T-cell (primary cell): Measurements from ENCODE around the gene C1orf174. TPM values are rescaled to one million over a fixed set of nuclear protein-coding genes. Genes with fewer than 3 reads are reported as not detected.

Experiments
- ATAC-seq, 4 experiments: fragments of 200-7000 bp in 3 of 4; fragments of 150-1000 bp in 1 of 4; cut with Tn5 transposase; replicated peaks in 1 of 4; 1 replicate in 3 of 4; 2 replicates in 1 of 4; pipeline ENCODE4 v1.10.0; 2021; ENCODE audit warnings: moderate library complexity in 3 of 4, mild to moderate bottlenecking in 2 of 4, moderate number of reproducible peaks in 1 of 4
- CTCF ChIA-PET, 2 donors: fragments of 300-600 bp; sonication (Branson Sonifier 250); formaldehyde crosslinking; loops; one replicate each; lab custom pipeline; 2022; ENCODE audit warnings: antibody characterized with exemption in 2 of 2; lab: Charles Lee
- POLR2A ChIA-PET, 2 donors: fragments of 300-600 bp; sonication (Branson Sonifier 250); formaldehyde crosslinking; loops; one replicate each; lab custom pipeline; 2022; ENCODE audit warnings: antibody characterized with exemption in 2 of 2; lab: Charles Lee
- DNase-seq, 35 experiments: peaks; one replicate each; pipeline versions ENCODE4 v3.0.0 to v3.0.0-alpha.2; 2013 to 2023
- H3K27ac ChIP-seq: one replicate; pipeline ENCODE4 v1.5.1; 2013; ENCODE audit warnings: low read length
- H3K27me3 ChIP-seq, 2 experiments: replicated peaks in 1 of 2; 1 replicate in 1 of 2; 2 replicates in 1 of 2; pipeline versions ENCODE4 v1.6.1 to v1.7.0; 2013; ENCODE audit warnings: low read length in 1 of 2, mixed read lengths in 1 of 2; ENCODE audit not compliant: control insufficient read depth in 2 of 2, insufficient read depth in 2 of 2; ENCODE audit errors: extremely low read depth in 1 of 2
- H3K36me3 ChIP-seq, 2 donors: 1 replicate in 1 of 2; 2 replicates in 1 of 2; pipeline versions ENCODE4 v1.6.1 to v1.7.0; 2013; ENCODE audit warnings: low read length in 1 of 2; ENCODE audit not compliant: control insufficient read depth in 2 of 2, insufficient read depth in 1 of 2; ENCODE audit errors: extremely low read depth in 1 of 2
- H3K4me1 ChIP-seq, 2 experiments: 1 replicate in 1 of 2; 2 replicates in 1 of 2; pipeline versions ENCODE4 v1.6.1 to v1.7.0; 2013; ENCODE audit warnings: low read length in 2 of 2, mixed read lengths in 1 of 2; ENCODE audit not compliant: insufficient read depth in 2 of 2, control insufficient read depth in 1 of 2; ENCODE audit errors: extremely low read depth in 1 of 2
- H3K4me3 ChIP-seq, 2 donors: 1 replicate in 1 of 2; 2 replicates in 1 of 2; pipeline versions ENCODE4 v1.5.1 to v1.7.0; 2013; ENCODE audit warnings: mild to moderate bottlenecking in 2 of 2, low read length in 1 of 2, moderate library complexity in 1 of 2; ENCODE audit not compliant: control insufficient read depth in 1 of 2; ENCODE audit errors: extremely low read depth in 1 of 2
- H3K9me3 ChIP-seq: 2 replicates; pipeline ENCODE4 v1.7.0; 2013
- H3K27ac Mint-ChIP-seq, 2 donors: one replicate each; pipeline ENCODE4 v1.8.0; 2020 to 2021; ENCODE audit warnings: mild to moderate bottlenecking in 2 of 2, mixed read lengths in 2 of 2
- H3K27me3 Mint-ChIP-seq, 2 donors: one replicate each; pipeline ENCODE4 v1.8.0; 2021 to 2022; ENCODE audit warnings: mixed read lengths in 2 of 2
- H3K36me3 Mint-ChIP-seq: one replicate; pipeline ENCODE4 v1.8.0; 2021; ENCODE audit warnings: mixed read lengths
- H3K4me1 Mint-ChIP-seq, 3 donors: one replicate each; pipeline ENCODE4 v1.8.0; 2020 to 2022; ENCODE audit warnings: mixed read lengths in 3 of 3, mild to moderate bottlenecking in 1 of 3
- H3K4me3 Mint-ChIP-seq, 3 donors: one replicate each; pipeline ENCODE4 v1.8.0; 2020 to 2022; ENCODE audit warnings: mild to moderate bottlenecking in 3 of 3, mixed read lengths in 3 of 3, moderate library complexity in 3 of 3
- H3K9me3 Mint-ChIP-seq, 3 donors: one replicate each; pipeline ENCODE4 v1.8.0; 2020 to 2022; ENCODE audit warnings: mixed read lengths in 3 of 3
- WGBS: methylation state at CpG from one replicate; pipeline ENCODE4 v1.1.5; 2013; ENCODE audit warnings: missing lambda C conversion rate; ENCODE audit not compliant: insufficient coverage; 5-methylcytosine and 5-hydroxymethylcytosine counted together
- total RNA-seq, 35 experiments: library from RNA in 6 of 35; stranded (reverse) in 6 of 35; fragments of 120-200 nt in 1 of 35; gene quantifications; one replicate each; pipeline versions ENCODE4 v1.2.1 to v1.2.4 and lab custom pipeline; 2013 to 2026

Gene C1orf174
- total RNA-seq (10 to 100 TPM; 15.7 to 34.7 (median 33.4) TPM), total RNA-seq (lab: John Stamatoyannopoulos, UW) (21.1 to 79.2 (median 33.6) reads per million in 29 experiments)
- 28.5 TPM for total RNA-seq (2013)

- POLR2A ChIA-PET, result interaction anchor here in 1 of 2 donors (0.5 kb wide), 1 partner anchor 45 kb away, joined by 3 read pairs; no protein-coding TSS in a partner anchor
- peaks cover 54 to 59% (median 55%) of the 10 kb centered on the region in 3 donors for H3K4me1 Mint-ChIP-seq
- peaks cover 4 to 9% (median 7%) of the 10 kb centered on the region in 3 donors for H3K9me3 Mint-ChIP-seq
- ATAC-seq (peak; percentile 83 to 85 (median 84)), DNase-seq (peak; percentile 87 to 99 (median 96))
- Histone ChIP-seq H3K27ac (peak within 1 kb of the TSS; percentile 89), H3K27me3 (no peaks in the 10 kb centered on the region), H3K9me3 (no peaks in the 10 kb centered on the region), H3K36me3 (peaks cover 0 to 5% of the 10 kb centered on the region in 2 donors), H3K4me1 (peaks cover 17 to 52% of the 10 kb centered on the region in 2 experiments), H3K4me3 (peak within 1 kb of the TSS; percentile 69 to 82)
- CTCF ChIA-PET, result interaction anchor here in 1 of 2 donors (1.0 to 1.5 kb wide), 2 partner anchors 10 to 43 kb away, joined by 3 to 4 read pairs; partner anchors contain the start of gene DFFB
- H3K27me3 Mint-ChIP-seq, result no peaks in the 10 kb centered on the region
- H3K36me3 Mint-ChIP-seq, result peaks cover 28% of the 10 kb centered on the region
- WGBS, result under 1% methylated on average over 35 of the region's 58 CpGs
- H3K27ac Mint-ChIP-seq, result peak within 1 kb of the TSS; percentile 92 to 98
- H3K4me3 Mint-ChIP-seq, result peak within 1 kb of the TSS; percentile 86 to 92 (median 91)
Observed at GRCh38 chr1:3900150-3900968, at the start of gene C1orf174. TSS of gene C1orf174 (minus strand) at chr1:3900272. CDS start at chr1:3900186, 86 bp downstream.

GRCh38 chr1:3948344-3948743, 48.3 kb upstream of the C1orf174 start:
- Histone ChIP-seq H3K36me3 (no peaks in the 10 kb centered on the region), H3K27ac (no peak overlapping the region), H3K4me1 (no peaks in the 10 kb centered on the region), H3K27me3 (peaks cover 0 to 39% of the 10 kb centered on the region in 2 experiments), H3K9me3 (no peaks in the 10 kb centered on the region), H3K4me3 (no peak overlapping the region)
- Mint-ChIP-seq H3K4me3 (no peak overlapping the region), H3K27ac (no peak overlapping the region), H3K36me3 (no peaks in the 10 kb centered on the region), H3K9me3 (no peaks in the 10 kb centered on the region), H3K27me3 (peaks cover 21 to 55% of the 10 kb centered on the region in 2 donors), H3K4me1 (no peaks in the 10 kb centered on the region)
- ChIA-PET POLR2A (no interaction called here), CTCF (no interaction called here)
- ATAC-seq (no peak), DNase-seq (no peak)
- 87% methylated on average over 9 of the region's 9 CpGs for WGBS

GRCh38 chr1:3945916-3946840, 46.1 kb upstream of the C1orf174 start:
- H3K27ac Mint-ChIP-seq, result no peak overlapping the region
- peaks cover 18 to 41% of the 10 kb centered on the region in 2 donors for H3K27me3 Mint-ChIP-seq
- Histone ChIP-seq H3K27ac (no peak overlapping the region), H3K9me3 (no peaks in the 10 kb centered on the region), H3K27me3 (peaks cover 0 to 36% of the 10 kb centered on the region in 2 experiments), H3K4me1 (no peaks in the 10 kb centered on the region), H3K4me3 (no peak overlapping the region), H3K36me3 (no peaks in the 10 kb centered on the region)
- H3K4me1 Mint-ChIP-seq, result no peaks in the 10 kb centered on the region
- ChIA-PET POLR2A (no interaction called here), CTCF (no interaction called here)
- 87% methylated on average over 19 of the region's 22 CpGs for WGBS
- DNase-seq (no peak), ATAC-seq (no peak)
- no peaks in the 10 kb centered on the region for H3K9me3 Mint-ChIP-seq
- H3K36me3 Mint-ChIP-seq, result no peaks in the 10 kb centered on the region
- H3K4me3 Mint-ChIP-seq, result no peak overlapping the region

GRCh38 chr1:3945222-3945621, 45.1 kb upstream of the C1orf174 start:
- ChIA-PET CTCF (no interaction called here), POLR2A (no interaction called here)
- Histone ChIP-seq H3K4me3 (no peak overlapping the region), H3K36me3 (no peaks in the 10 kb centered on the region), H3K4me1 (no peaks in the 10 kb centered on the region), H3K27me3 (peaks cover 0 to 41% of the 10 kb centered on the region in 2 experiments), H3K9me3 (no peaks in the 10 kb centered on the region), H3K27ac (no peak overlapping the region)
- H3K36me3 Mint-ChIP-seq, result no peaks in the 10 kb centered on the region
- WGBS, result 76% methylated on average over 10 of the region's 12 CpGs
- H3K9me3 Mint-ChIP-seq, result no peaks in the 10 kb centered on the region
- H3K4me3 Mint-ChIP-seq, result no peak overlapping the region
- no peak overlapping the region for H3K27ac Mint-ChIP-seq
- DNase-seq (no peak), ATAC-seq (no peak)
- H3K27me3 Mint-ChIP-seq, result peaks cover 14 to 39% of the 10 kb centered on the region in 2 donors
- H3K4me1 Mint-ChIP-seq, result no peaks in the 10 kb centered on the region

GRCh38 chr1:3944578-3945125, 44.6 kb upstream of the C1orf174 start:
- WGBS, result 75% methylated on average over 8 of the region's 13 CpGs
- H3K36me3 Mint-ChIP-seq, result no peaks in the 10 kb centered on the region
- POLR2A ChIA-PET, result no interaction called here
- no peak overlapping the region for H3K27ac ChIP-seq
- ATAC-seq, result no peak
- H3K4me3 Mint-ChIP-seq, result no peak overlapping the region
- CTCF ChIA-PET, result no interaction called here
- no peaks in the 10 kb centered on the region for H3K9me3 Mint-ChIP-seq
- no peaks in the 10 kb centered on the region for H3K36me3 ChIP-seq
- no peaks in the 10 kb centered on the region for H3K9me3 ChIP-seq
- no peaks in the 10 kb centered on the region for H3K4me1 ChIP-seq
- DNase-seq, result no peak
- no peaks in the 10 kb centered on the region for H3K4me1 Mint-ChIP-seq
- H3K27ac Mint-ChIP-seq, result no peak overlapping the region
- H3K27me3 Mint-ChIP-seq, result peaks cover 14 to 43% of the 10 kb centered on the region in 2 donors
- peaks cover 0 to 46% of the 10 kb centered on the region in 2 experiments for H3K27me3 ChIP-seq
- H3K4me3 ChIP-seq, result no peak overlapping the region
